GM12892 (cell line): ENCODE data around the gene TRAF3.

Experiments
- POLR2A ChIP-seq: IDR thresholded peaks from 2 replicates; pipeline ENCODE4 v1.6.1; 2011; ENCODE audit warnings: low read depth, low read length, control low read depth
- TAF1 ChIP-seq: IDR thresholded peaks from 2 replicates; pipeline ENCODE4 v1.6.1; 2011; ENCODE audit warnings: low read depth, mild to moderate bottlenecking, control low read depth, low read length, borderline replicate concordance

- TF ChIP-seq POLR2A (no peak), TAF1 (no peak)
These were observed 1.3 kb downstream of the TRAF3 start for GRCh38 chr14:102778338-102779083.
